Stimulated activated CD4-positive, alpha-beta T cell treated with anti-CD3 and anti-CD28 coated beads, Interleukin-1b, Interleukin-23, amount 100 ng/mL, for 1 hour (primary cell): Measurements from ENCODE around the gene MICOS13.

ENCODE experiments used
- DNase-seq, 2 donors: peaks; one replicate each; pipeline ENCODE4 v3.0.0-alpha.2; 2020; ENCODE audit warnings: low read depth in 2 of 2

Gene MICOS13

DNA sequence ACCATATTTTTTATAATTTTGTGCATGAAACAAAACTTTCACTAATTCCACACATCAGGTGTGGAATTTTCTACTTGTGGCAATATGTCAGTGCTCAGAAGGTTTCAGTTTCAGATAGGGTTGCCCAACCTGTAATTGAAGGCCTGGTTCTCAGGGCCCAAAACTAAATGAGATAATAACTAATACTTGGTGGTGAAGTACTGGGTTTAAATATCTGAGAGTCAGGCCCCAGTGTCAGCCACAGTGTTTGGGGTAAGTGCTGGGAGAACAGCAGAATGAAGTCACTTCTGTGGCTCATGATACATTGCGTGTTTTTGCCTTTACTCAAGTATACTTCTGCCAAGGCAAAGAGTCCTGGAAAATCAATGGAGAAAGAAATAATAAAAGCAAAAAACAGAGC is 51.9 kb downstream of the MICOS13 start:
- no peak for DNase-seq
